CD8-positive, alpha-beta memory T cell (primary cell): ENCODE measurements around the gene KCNN3. TPM values are rescaled to one million over a fixed set of nuclear protein-coding genes. Genes with fewer than 3 reads are reported as not detected.

Source experiments
- CTCF ChIA-PET: fragments of 350-600 bp; sonication (Branson Sonifier 250); formaldehyde crosslinking; loops from one replicate; lab custom pipeline; 2021; ENCODE audit warnings: antibody characterized with exemption; lab: Charles Lee
- POLR2A ChIA-PET: fragments of 350-600 bp; sonication (Branson Sonifier 250); formaldehyde crosslinking; loops from one replicate; lab custom pipeline; 2021; ENCODE audit warnings: antibody characterized with exemption; lab: Charles Lee
- DNase-seq, 5 donors: peaks; one replicate each; pipeline versions ENCODE4 v3.0.0 to v3.0.0-alpha.2; 2020 to 2022; ENCODE audit warnings: mixed read lengths in 1 of 5
- H3K27ac ChIP-seq: one replicate; pipeline ENCODE4 v1.7.0; 2013; ENCODE audit warnings: low read depth, mild to moderate bottlenecking, low read length, moderate library complexity
- H3K27me3 ChIP-seq: 2 replicates; pipeline ENCODE4 v1.7.0; 2013; ENCODE audit warnings: low read length, mild to moderate bottlenecking; ENCODE audit not compliant: insufficient read depth, poor library complexity, severe bottlenecking
- H3K36me3 ChIP-seq: 2 replicates; pipeline ENCODE4 v1.7.0; 2013; ENCODE audit warnings: mild to moderate bottlenecking, low read length, moderate library complexity; ENCODE audit not compliant: insufficient read depth
- H3K4me1 ChIP-seq: 2 replicates; pipeline ENCODE4 v1.7.0; 2013; ENCODE audit warnings: mild to moderate bottlenecking, low read length, moderate library complexity; ENCODE audit not compliant: insufficient read depth
- H3K4me3 ChIP-seq: 2 replicates; pipeline ENCODE4 v1.7.0; 2013; ENCODE audit warnings: mild to moderate bottlenecking, low read length
- H3K9me3 ChIP-seq: 2 replicates; pipeline ENCODE4 v1.7.0; 2013; ENCODE audit warnings: mild to moderate bottlenecking, low read length
- H3K27ac Mint-ChIP-seq, 8 donors: one replicate each; pipeline ENCODE4 v1.8.0; 2020 to 2021; ENCODE audit warnings: mixed read lengths in 8 of 8, mild to moderate bottlenecking in 6 of 8, inconsistent platforms in 3 of 8, moderate library complexity in 3 of 8
- H3K27me3 Mint-ChIP-seq, 2 donors: one replicate each; pipeline ENCODE4 v1.8.0; 2020 to 2021; ENCODE audit warnings: mixed read lengths in 2 of 2, mild to moderate bottlenecking in 1 of 2, moderate library complexity in 1 of 2
- H3K36me3 Mint-ChIP-seq, 3 donors: one replicate each; pipeline ENCODE4 v1.8.0; 2020 to 2021; ENCODE audit warnings: mixed read lengths in 3 of 3, inconsistent platforms in 1 of 3, mild to moderate bottlenecking in 1 of 3
- H3K4me1 Mint-ChIP-seq, 3 donors: one replicate each; pipeline ENCODE4 v1.8.0; 2020 to 2021; ENCODE audit warnings: mixed read lengths in 3 of 3, inconsistent platforms in 1 of 3, mild to moderate bottlenecking in 1 of 3
- H3K4me3 Mint-ChIP-seq, 7 donors: one replicate each; pipeline ENCODE4 v1.8.0; 2020 to 2021; ENCODE audit warnings: mixed read lengths in 7 of 7, mild to moderate bottlenecking in 6 of 7, moderate library complexity in 4 of 7, inconsistent platforms in 2 of 7
- H3K9me3 Mint-ChIP-seq, 5 donors: one replicate each; pipeline ENCODE4 v1.8.0; 2020 to 2022; ENCODE audit warnings: mixed read lengths in 5 of 5, mild to moderate bottlenecking in 3 of 5, moderate library complexity in 2 of 5, inconsistent platforms in 1 of 5
- polyA plus RNA-seq: library from polyadenylated mRNA; unstranded; fragments of 300-500 nt; fragmentation: Illumina TruSeq; gene quantifications from one replicate; pipeline ENCODE4 v1.2.3, GENCODE V29; 2021
- total RNA-seq, 2 experiments: library from RNA; stranded (reverse); gene quantifications; one replicate each; pipeline ENCODE4 v1.2.3, GENCODE V29; 2021

Gene KCNN3
- total and polyA plus RNA-seq, 3 experiments from 2014 or later = 0.18 to 0.22 TPM; not detected in 1

DNA sequence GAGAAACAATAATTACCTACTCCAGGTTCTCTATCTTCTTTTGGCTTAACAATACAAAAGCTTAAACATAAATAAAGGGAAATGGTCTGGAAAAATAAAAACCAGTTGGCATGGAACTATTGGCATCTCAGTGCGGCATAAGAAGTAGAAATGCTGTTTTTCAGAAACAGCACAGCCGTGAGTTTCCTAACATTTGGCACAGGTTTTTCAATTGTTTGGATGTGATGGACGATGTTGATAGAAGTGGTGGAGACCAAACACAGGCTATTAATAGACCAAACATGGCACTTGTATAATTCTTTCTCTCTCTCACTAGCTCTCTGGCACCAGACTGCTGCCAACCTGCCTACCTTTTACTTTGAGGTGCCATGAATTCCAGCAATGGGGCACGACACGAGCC, 36.2 kb downstream of the KCNN3 start:
- Mint-ChIP-seq H3K4me1 (no peaks in the 10 kb centered on the region), H3K36me3 (no peaks in the 10 kb centered on the region), H3K27ac (no peak overlapping the region), H3K27me3 (peaks cover 7 to 24% of the 10 kb centered on the region in 2 donors), H3K4me3 (no peak overlapping the region), H3K9me3 (peaks cover 0 to 2% (median 0%) of the 10 kb centered on the region in 5 donors)
- Histone ChIP-seq H3K27ac (no peak overlapping the region), H3K9me3 (no peaks in the 10 kb centered on the region), H3K27me3 (no peaks in the 10 kb centered on the region), H3K36me3 (no peaks in the 10 kb centered on the region), H3K4me3 (no peak overlapping the region), H3K4me1 (no peaks in the 10 kb centered on the region)
- ChIA-PET CTCF (no interaction called here), POLR2A (no interaction called here)
- DNase-seq = no peak

- no peak overlapping the region for H3K4me3 Mint-ChIP-seq
- H3K4me1 Mint-ChIP-seq = no peaks in the 10 kb centered on the region
- no peak for DNase-seq
- H3K27ac ChIP-seq = no peak overlapping the region
- H3K4me3 ChIP-seq = no peak overlapping the region
- ChIA-PET CTCF (no interaction called here), POLR2A (no interaction called here)
- H3K36me3 Mint-ChIP-seq = no peaks in the 10 kb centered on the region
- H3K27me3 Mint-ChIP-seq = peaks cover 6 to 19% of the 10 kb centered on the region in 2 donors
- no peaks in the 10 kb centered on the region for H3K36me3 ChIP-seq
- H3K27ac Mint-ChIP-seq = peak overlapping the region in 3 of 8 donors; percentile 9 to 52 (median 27)
- no peaks in the 10 kb centered on the region for H3K9me3 ChIP-seq
- H3K4me1 ChIP-seq = no peaks in the 10 kb centered on the region
- H3K27me3 ChIP-seq = no peaks in the 10 kb centered on the region
- peaks cover 0 to 1% (median 0%) of the 10 kb centered on the region in 5 donors for H3K9me3 Mint-ChIP-seq
Observed at GRCh38 chr1:154833209-154833608, 36.9 kb downstream of the KCNN3 start.

- Mint-ChIP-seq H3K36me3 (no peaks in the 10 kb centered on the region), H3K27ac (peak overlapping the region in 1 of 8 donors; percentile 16), H3K27me3 (peaks cover 5 to 14% of the 10 kb centered on the region in 2 donors), H3K9me3 (no peaks in the 10 kb centered on the region), H3K4me1 (no peaks in the 10 kb centered on the region), H3K4me3 (no peak overlapping the region)
- Histone ChIP-seq H3K4me3 (no peak overlapping the region), H3K27ac (no peak overlapping the region), H3K4me1 (no peaks in the 10 kb centered on the region), H3K27me3 (no peaks in the 10 kb centered on the region), H3K36me3 (no peaks in the 10 kb centered on the region), H3K9me3 (no peaks in the 10 kb centered on the region)
- DNase-seq = no peak
- CTCF ChIA-PET = no interaction called here
- POLR2A ChIA-PET = no interaction called here
Observed at GRCh38 chr1:154832384-154832783, 37.7 kb downstream of the KCNN3 start.

DNA sequence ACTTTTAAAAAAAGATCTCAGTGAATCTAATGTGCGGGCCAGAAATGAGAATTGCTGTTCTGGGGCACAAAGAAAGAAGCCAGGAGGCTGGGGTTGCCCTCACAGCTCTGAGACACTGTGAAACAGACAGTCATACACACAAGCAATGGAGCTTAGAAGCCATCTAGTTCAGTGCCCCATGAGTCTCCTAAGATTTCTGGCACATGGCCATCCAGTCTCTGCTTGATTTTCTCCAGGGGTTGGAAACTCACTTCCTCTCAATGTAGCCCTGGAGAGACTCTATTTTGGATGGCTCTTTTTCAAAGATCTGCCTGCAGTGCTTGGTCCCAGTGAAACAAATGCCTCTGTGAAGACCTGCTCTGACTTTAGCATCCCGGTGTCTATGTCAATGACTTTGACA, 38.6 kb downstream of the KCNN3 start:
- no peaks in the 10 kb centered on the region for H3K9me3 ChIP-seq
- no peaks in the 10 kb centered on the region for H3K27me3 ChIP-seq
- H3K4me3 Mint-ChIP-seq = no peak overlapping the region
- H3K36me3 Mint-ChIP-seq = no peaks in the 10 kb centered on the region
- H3K27ac Mint-ChIP-seq = no peak overlapping the region
- POLR2A ChIA-PET = no interaction called here
- H3K4me1 Mint-ChIP-seq = no peaks in the 10 kb centered on the region
- DNase-seq = no peak
- CTCF ChIA-PET = no interaction called here
- no peak overlapping the region for H3K27ac ChIP-seq
- H3K27me3 Mint-ChIP-seq = peaks cover 5 to 10% of the 10 kb centered on the region in 2 donors
- no peaks in the 10 kb centered on the region for H3K9me3 Mint-ChIP-seq
- no peak overlapping the region for H3K4me3 ChIP-seq
- H3K36me3 ChIP-seq = no peaks in the 10 kb centered on the region
- no peaks in the 10 kb centered on the region for H3K4me1 ChIP-seq

DNA sequence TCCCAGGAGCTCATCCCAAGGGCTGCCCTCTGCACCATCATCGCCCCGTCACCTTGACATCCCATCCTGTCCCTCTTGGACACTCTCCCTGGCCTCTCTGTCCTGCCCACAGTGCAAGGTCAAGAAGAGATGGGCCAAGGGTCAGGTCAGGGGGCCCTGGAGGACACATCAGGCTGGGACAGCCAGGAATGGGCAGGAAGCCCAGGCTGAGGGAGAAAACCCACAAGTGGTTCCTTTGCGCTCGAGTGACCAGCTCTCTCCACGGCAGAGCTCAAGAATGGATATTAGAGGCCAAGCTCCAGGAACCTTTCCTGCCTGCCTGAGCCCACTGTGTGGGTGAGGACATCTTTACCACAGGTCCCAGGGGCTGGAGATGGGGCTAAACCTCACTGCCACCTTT, 41.0 kb downstream of the KCNN3 start:
- Mint-ChIP-seq H3K27me3 (no peaks in the 10 kb centered on the region), H3K27ac (no peak overlapping the region), H3K4me1 (no peaks in the 10 kb centered on the region), H3K36me3 (no peaks in the 10 kb centered on the region), H3K9me3 (no peaks in the 10 kb centered on the region), H3K4me3 (no peak overlapping the region)
- Histone ChIP-seq H3K4me3 (no peak overlapping the region), H3K4me1 (no peaks in the 10 kb centered on the region), H3K27ac (no peak overlapping the region), H3K9me3 (no peaks in the 10 kb centered on the region), H3K36me3 (no peaks in the 10 kb centered on the region), H3K27me3 (no peaks in the 10 kb centered on the region)
- ChIA-PET CTCF (no interaction called here), POLR2A (no interaction called here)
- no peak for DNase-seq

- POLR2A ChIA-PET = no interaction called here
- Mint-ChIP-seq H3K27me3 (no peaks in the 10 kb centered on the region), H3K4me1 (peaks cover 6 to 11% (median 10%) of the 10 kb centered on the region in 3 donors), H3K27ac (peak overlapping the region in 1 of 8 donors; percentile 41), H3K9me3 (no peaks in the 10 kb centered on the region), H3K36me3 (no peaks in the 10 kb centered on the region), H3K4me3 (no peak overlapping the region)
- Histone ChIP-seq H3K27ac (no peak overlapping the region), H3K4me3 (no peak overlapping the region), H3K36me3 (no peaks in the 10 kb centered on the region), H3K4me1 (no peaks in the 10 kb centered on the region), H3K9me3 (no peaks in the 10 kb centered on the region), H3K27me3 (no peaks in the 10 kb centered on the region)
- DNase-seq = no peak
- CTCF ChIA-PET = no interaction called here
Observed at GRCh38 chr1:154824179-154825000, 45.7 kb downstream of the KCNN3 start.

DNA sequence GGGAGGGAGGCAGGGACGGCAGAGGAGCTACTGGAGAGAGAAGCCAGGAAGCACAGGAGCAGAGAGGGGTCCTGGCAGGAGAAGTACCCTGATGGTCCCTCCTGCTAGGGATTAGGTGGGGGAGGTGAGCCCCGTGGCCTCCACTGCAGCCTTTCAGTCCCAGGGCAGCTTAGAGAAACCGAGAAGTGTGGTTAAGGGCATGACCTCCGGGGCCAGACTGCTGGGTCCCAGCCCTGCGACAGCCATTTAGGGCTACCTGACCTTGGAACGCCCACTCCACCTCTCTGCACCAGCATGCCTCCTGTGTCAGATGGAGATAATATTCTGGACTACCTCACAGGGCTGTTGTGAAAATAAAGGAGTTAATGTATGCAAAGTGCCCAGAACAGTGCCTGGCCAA, 47.4 kb downstream of the KCNN3 start:
- no peak for DNase-seq
- no peaks in the 10 kb centered on the region for H3K27me3 ChIP-seq
- Mint-ChIP-seq H3K4me1 (peaks cover 6 to 12% (median 10%) of the 10 kb centered on the region in 3 donors), H3K27ac (no peak overlapping the region), H3K9me3 (no peaks in the 10 kb centered on the region), H3K4me3 (no peak overlapping the region), H3K27me3 (no peaks in the 10 kb centered on the region), H3K36me3 (no peaks in the 10 kb centered on the region)
- H3K9me3 ChIP-seq = no peaks in the 10 kb centered on the region
- H3K4me3 ChIP-seq = no peak overlapping the region
- ChIA-PET CTCF (interaction anchor here (1.2 to 1.9 kb wide), 2 partner anchors 31 to 99 kb away, joined by 3 to 6 read pairs; no protein-coding TSS in a partner anchor), POLR2A (no interaction called here)
- H3K27ac ChIP-seq = no peak overlapping the region
- H3K36me3 ChIP-seq = no peaks in the 10 kb centered on the region
- no peaks in the 10 kb centered on the region for H3K4me1 ChIP-seq

- Mint-ChIP-seq H3K4me1 (peaks cover 6 to 12% (median 10%) of the 10 kb centered on the region in 3 donors), H3K4me3 (no peak overlapping the region), H3K27me3 (no peaks in the 10 kb centered on the region), H3K27ac (no peak overlapping the region), H3K36me3 (no peaks in the 10 kb centered on the region), H3K9me3 (no peaks in the 10 kb centered on the region)
- ChIA-PET CTCF (interaction anchor here (1.2 to 1.9 kb wide), 2 partner anchors 31 to 98 kb away, joined by 3 to 6 read pairs; no protein-coding TSS in a partner anchor), POLR2A (no interaction called here)
- Histone ChIP-seq H3K9me3 (no peaks in the 10 kb centered on the region), H3K27ac (no peak overlapping the region), H3K27me3 (no peaks in the 10 kb centered on the region), H3K4me3 (no peak overlapping the region), H3K4me1 (no peaks in the 10 kb centered on the region), H3K36me3 (no peaks in the 10 kb centered on the region)
- DNase-seq = no peak
Observed at GRCh38 chr1:154822233-154822632, 47.8 kb downstream of the KCNN3 start.
